ENCODE data around the gene UQCC2.
A peak's percentile ranks its signal among the peaks of the same experiment; 100 is the strongest.

Gene UQCC2

DNA sequence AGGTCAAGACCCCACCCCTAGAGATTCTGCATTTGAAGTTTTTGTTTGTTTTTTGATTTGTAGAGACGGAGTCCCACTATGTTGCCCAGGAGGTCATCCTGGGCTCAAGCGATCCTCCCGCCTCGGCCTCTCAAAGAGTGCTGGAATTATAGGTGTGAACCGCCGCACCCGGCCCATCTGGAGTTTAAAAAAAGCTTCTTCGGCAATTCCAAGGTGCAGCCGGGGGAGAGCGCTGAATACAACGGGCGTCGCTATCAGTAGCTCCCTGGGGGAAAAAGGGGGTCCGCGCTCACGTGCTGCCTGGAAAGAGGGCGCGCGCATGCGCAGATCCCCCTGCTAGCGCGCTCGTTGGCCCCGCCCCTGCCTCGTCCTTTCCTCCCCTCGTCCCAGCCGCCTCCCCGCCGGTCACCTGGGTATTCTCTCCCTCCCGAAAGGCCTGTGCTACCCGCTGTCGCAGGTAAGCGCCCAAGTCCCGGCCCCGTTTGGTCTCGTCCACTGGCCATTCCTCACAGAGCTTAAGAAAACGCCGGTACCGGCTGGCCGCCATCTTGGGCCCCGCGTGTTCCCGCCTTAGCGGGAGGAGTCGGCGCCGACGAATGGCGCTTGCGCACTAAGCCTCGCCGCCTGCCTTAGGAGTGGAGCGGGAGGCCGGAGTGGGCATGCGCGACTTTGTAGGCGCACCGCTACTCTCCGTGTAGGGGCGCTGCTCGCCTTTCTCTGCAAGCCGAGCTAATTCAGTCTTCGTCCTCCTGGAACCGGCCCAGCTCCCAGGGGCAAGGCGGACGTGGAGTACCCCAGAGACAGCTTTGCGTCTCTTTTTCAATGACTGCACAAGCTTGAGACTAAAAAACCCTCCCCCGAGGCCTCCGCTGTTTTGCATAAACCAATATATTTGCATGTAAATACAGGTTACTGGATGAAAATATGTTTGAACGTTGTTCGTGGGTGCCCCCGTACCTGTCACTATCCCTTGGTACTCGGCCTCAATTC, at the start of gene UQCC2:
TSS of gene UQCC2 (minus strand) at position 561 of the 990 bp plus-strand sequence. CDS start at position 547, 14 bp downstream.
- peak; percentile 96 for DNase-seq

DNA sequence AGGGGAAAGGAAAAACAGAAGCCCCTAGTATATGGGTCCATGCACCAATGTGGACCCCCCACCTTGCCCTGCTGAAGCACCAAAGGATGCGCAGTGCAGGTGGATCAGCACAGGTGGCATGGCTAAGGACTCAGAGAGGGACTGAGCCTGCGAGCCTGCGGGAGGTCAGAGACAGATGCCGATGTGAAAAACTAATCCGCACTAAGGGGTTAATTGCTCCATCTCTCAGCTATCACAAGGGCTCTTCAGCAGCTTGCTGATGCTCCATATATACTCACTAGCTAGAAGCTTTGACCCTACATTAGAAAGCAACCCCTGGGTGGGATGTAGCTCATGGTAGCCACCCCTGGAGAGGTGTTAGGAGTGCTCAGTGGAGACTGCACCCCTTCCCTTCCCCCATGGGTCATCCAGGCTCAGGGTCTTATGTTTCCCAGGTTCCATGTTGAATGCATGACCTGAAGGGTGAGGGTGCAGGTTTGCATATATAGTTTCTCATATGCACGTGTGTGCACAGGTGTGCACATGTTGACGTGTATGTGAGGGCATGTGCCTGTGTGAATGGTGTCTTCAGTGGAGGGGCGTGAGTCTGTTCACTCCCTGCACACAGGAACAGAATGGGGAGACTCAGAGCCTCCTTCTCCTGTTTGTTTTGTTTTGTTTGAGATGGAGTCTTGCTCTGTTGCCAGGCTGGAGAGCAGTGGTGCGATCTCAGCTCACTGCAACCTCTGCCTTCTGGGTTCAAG, 48.6 kb upstream of the UQCC2 start:
- DNase-seq = no peak

DNA sequence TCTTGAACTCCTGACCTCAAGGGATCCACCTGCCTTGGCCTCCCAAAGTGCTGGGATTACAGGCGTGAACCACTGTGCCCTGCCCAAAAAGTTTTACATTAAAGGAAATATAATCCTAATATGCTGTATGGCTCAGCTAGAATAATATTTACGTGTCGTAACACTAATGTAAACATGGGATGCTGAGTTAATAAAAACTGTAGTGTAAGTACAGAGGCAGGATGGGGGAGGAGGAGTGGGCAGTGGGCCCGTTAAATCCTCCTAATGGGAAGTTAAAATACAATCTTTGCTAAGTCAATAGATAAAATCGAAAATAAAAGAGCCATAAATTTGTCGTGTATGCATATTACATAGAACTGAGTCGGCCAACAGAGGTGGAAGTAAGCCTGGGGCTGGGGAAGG, 47.3 kb upstream of the UQCC2 start:
- DNase-seq = no peak

DNA sequence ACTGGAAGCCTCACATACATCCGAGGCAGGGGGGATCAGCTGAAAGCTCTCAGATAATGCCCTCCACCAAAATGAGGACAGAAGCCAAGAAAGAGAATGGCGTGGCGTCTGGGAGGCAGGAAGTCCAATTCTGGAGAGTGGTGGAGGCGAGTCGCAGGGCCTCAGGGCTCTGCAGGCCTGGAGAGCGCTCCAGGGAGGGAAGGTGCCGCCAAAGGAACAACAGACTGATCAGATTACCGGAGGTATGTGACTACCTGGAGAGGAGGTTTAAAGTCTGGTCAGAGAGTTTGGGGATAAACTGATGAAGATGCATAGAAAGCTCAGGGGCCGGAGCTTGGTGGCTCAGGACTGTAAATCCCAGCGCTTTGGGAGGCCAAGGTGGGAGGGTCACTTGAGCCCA, 46.4 kb upstream of the UQCC2 start:
- DNase-seq = no peak

DNA sequence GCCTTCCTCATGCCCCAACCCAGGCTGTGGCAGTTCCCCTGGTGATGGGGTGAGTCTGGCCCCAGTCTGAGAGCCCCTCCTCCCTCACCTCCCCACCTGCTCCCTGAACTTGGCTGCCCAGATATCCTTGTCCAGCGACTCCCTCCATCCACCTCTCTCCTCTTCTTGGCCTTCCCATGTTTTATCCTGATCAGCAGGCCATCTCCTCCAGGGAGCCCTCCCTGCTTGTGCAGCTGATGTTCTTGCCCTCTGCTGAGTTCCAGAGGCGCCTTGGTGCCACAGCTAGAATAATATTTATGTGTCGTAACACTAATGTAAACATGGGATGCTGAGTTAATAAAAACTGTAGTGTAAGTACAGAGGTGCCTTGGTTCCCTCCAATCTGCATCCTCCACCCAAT, 45.6 kb upstream of the UQCC2 start:
- no peak for DNase-seq

DNA sequence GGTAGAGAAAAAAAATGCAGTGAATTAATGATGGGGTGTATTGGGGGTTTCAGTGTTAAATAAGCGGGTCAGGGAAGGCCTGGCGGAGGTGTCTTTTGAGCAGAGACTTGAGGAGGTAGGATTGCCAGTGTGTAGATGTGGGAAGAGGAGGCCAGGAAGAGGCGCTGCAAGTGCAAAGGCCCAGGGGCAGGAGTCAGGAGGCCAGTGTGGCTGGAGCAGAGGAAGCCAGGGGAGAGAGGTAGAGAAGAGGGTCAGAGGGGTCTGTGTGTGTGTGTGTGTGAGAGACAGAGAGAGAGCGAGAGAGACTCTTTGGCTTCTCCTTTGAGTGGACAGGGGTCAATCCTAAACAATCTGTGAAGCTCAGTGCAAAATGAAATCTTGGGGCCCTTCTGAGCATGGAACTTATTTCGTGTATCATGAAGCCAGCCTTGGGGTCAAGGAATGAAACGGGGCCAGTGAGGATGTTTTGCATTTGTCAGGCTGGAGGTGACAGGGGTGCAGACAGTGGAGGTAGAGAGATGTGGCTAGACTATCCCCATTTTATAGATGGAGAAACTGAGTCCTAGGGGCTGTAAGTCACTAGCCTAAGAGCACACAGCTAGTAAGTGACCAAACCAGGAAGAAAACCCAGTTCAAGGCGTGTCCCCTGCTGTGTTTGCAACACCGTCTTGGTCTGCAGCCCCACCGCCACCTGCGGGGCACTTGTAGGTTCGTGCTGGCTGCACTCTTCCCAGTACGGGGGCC, 44.9 kb upstream of the UQCC2 start:
- no peak for DNase-seq

DNA sequence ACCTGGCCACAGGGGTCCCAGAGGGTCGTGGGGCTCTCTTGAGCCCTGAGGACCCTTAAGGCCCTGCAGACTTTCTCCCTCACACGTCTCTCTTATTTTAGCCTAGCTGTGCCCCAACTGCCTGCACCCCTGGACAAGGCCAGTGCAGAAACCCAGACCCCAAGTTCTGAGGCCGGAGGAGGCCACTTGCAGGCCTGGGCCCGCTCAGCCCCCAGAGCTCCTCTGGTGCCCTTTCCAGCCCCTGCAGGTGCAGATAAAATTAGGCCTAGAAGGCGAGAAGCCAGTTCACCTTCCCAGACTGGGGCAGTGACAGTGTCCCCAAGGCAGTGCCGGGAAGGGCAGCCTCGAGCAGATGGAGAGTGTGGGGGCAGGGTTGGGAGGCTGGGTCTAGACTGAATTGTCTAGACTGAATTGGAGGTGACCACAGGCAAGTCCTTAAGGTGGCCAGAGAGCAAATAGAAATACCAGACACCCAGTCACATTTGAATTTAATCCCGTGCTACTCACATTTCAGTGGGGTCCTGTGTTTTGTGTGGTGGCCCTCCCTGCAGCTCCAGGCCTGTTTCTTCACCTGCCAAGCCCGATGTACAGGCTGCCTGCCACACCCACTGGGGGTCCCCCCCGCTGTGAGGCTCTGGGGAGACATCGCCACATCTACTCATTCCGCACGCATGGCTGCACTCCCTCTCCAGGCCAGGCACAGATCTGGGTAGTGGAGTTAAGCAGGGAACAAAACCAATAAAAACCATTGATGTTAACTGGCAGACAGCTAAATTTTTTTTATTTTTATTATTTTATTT, 43.8 kb upstream of the UQCC2 start:
- DNase-seq = no peak

DNA sequence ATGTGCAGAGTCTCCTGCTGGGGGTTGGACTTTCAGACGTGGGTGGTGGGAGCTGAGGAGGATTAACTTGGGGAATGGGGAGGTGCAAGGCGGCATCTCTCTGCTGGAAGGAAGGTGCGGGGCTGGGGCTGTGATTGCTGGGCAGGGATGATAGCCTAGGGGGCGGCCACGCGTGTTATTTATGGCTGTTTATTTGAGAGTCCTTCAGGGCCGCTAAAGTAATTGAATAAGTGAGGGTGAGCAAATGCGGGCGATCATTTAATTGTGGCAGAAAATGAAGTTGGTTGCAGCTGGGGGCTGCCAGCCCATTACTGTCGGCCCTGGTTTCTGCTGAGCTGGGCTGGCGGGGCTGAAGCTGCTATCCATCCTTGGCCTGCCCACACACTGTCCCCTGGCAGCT, 42.7 kb upstream of the UQCC2 start:
- DNase-seq = no peak

DNA sequence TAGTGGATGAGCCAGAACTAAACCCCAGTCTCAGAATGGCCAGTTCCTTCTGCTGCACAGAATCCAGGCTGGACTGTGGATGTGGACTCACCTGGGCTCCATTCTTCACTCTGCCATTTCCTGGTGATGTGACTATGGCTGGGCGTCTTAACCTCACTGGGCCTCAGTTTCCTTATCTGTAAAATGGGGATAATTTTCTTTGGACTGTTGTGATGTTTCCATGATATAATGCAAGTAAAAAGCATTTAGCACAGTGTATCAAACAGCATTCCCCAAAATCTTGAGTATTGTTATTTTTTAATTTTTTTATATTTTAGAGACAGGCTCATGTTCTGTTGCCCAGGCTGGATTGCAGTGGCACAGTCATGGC, 41.1 kb upstream of the UQCC2 start:
- no peak for DNase-seq

DNA sequence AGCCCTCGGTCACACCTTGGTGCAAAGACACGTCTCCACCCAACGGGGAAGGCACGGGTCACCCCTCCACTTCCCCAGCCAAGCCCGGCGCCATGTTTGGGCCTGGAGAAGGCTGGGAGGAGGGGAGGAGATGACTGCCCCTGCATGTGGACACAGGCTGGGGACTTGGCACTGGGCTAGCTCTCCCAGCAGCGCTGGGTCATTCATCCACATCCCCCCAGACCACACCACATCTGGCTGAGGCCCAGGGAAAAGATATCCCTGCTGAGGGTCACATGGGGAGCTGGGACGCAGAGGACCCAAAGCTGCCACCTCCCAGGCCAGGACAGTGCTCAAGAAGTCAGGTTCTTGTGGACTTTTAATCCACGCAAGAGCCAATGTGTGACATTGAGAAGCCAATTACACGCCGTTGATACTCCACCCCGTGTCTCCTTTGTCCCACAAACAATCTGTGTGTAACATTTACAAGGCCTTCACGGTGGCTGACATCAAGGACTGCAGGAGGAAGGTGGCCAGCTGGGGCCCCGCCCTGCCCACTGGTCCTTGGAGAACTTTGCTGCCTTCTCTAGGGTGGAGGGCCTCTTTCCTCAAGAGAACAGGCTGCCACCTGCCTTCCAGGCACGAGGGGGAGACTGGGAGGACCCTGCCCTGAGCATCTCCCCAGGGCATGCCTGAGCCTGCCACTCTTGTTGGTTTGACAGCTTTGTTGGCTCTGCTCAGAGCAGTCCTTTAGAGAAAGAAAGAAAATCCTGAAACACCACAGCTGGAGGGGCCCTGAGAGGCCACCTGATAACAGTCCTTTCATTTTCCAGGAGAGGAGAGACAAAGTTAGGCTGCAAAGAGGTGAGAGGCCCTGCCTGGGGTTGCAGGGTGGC, 40.5 kb upstream of the UQCC2 start:
- DNase-seq = no peak

DNA sequence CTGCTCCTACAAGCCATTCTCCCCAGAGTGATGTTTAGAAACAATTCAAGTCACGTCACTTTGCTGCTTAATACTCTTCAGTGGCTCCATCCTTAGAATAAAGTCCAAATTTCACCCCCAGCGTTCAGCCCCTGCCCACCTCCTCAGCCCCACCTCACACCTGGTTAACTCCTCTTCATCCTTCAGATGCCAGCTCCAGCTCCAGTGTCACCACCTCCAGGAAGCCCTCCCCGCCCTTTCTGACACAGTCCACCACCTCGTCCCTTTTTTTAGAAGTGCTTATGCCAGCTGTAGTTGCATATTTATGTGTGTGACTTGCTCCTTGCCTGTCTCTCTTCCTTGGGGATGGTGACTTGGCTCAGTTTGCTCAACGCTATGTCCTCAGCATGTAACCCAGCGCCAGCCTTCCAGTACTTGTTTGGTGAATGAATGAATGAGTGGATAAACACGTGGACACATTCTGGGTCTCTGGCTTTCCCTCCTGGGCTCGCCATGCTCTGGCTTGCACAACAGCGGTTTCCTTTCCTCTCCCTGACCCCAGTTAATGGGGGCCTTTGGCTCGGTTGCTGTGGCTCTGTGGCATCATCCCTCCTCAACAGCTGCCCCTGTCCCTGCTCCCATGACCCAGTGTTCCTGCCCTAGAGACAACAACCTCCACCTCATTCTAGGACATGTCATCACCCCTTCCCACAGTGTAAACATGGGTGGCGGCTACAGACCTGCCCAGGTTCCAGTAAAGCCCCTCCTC, 38.9 kb upstream of the UQCC2 start:
- no peak for DNase-seq

DNA sequence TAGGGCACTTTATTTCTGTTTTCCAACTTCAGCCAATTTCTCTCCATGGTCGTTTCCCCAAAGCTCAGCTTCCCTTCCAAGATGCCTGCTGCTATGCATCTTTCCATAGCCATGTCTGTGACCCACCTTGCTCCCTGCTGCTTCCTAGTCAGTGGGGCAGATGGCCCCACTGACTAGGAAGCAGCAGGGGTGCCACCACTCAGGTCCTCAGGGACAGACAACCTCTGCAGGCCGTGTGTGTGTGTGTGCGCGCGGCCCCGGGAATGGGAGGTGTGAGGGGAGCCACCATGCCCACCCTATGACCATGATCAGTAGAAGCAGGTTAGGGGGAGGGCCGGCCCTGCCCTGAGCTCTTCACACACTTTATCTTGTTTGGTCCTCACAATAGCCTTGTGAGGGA, 37.9 kb upstream of the UQCC2 start:
- DNase-seq = no peak

DNA sequence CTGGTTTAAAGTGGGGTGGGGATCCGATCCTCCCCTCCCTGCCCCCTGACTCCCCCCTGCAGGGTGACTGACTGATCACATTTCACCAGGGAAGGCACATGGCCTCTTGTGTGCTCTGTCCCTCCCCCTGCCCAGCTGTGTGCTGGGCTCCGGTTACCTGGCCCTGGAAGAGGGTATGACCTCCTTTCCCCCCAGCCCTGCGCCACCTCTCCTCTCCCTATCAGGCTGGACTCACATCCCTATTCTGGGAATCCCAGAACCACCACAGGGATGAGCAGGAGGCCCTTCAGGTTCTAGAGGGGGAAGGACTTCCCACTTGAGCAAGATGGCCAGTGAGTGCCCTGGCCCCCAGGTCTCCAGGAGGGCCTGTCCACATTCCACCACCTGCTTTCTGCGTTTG, 37.3 kb upstream of the UQCC2 start:
- no peak for DNase-seq

DNA sequence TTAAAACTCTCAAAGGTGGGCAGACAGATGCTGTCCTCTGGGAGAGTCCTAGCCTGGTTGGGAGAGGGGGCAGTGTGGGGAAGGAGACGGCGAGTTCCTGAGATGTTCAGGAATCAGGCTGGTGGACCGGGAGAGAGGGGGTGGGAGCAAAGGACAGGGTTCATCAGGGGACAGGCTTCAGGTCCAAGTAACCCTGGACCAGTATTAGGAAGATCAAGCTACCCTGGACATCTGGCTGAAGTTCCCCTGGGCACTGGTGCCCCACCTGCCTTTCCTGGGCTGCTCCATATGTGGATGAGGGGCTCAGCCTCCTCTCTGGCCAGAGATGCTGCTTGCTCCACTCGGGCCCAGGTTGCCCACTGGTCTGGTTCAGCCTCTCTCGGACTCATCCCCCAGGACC, 36.3 kb upstream of the UQCC2 start:
- no peak for DNase-seq

DNA sequence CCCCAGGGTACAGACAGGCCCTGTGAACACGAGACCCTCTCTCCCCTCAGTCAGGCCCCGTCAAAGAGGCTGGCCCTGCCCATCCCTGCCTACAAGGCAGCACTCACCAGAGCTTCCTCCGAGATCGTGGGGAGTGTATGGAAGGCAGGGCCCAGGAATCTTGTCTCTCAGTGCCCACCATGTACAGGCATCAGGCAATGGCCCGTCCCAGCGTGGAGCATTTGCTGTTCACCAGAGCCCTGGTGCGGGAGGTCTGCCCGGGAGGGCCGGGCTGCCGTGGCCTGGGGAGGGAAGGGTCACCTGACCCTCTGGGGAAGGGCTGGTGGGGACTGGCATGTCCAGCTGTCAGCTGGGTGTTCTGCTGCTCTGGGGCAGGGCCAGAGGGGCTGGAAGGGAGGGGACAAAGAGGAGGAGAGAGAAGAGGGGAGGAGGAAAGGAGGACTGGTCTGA, 35.2 kb upstream of the UQCC2 start, which contains the start of gene IP6K3:
TSS of gene IP6K3 (minus strand) at position 255 of the 450 bp plus-strand sequence. CDS start 11,429 bp downstream, outside the sequence.
- no peak for DNase-seq

DNA sequence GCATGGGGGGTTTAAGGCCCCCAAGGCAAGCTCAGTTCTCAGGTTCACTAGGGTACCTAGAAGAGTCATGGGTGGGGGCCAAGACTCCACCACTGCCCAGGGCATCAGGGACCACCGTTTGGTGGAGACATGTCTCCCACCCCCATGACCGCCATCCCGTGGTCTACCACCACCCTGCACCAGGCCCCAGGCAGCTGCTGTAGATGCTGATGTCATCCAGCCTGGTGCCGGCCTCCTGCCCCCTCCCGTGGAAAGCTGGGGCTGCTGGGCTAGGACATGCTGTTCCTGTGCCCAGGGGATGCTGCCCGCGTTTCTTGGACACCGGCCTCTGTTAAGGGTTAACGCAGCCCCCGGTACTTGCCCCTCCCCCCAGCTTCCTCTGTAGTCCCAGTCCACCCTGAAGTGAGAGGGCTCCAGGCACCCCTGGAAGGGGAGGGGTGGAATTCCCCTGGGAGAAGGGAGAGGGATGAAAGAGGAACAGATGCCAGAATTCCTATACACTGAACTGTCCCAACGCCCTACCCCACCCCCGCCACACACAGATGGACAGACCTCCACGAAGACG, 34.6 kb upstream of the UQCC2 start:
- no peak for DNase-seq

DNA sequence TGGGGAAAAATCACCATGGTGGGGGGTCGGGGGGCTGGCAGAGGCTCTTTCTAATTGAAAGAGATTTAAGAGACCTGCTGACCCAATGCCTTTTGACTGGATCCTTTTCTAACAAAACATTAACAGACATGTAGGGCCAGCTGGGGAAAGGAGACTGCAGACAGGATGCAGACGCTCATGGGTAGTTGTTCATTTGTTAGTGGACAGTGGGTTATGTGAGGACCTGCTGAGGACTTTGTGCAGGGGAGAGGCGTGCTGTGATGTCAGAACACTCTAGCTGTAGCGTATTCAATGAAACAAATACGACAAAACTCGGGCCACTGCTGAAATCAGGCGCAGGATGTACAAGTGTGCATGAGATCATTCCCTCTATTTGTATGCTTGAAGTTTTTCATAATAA, 34.0 kb upstream of the UQCC2 start:
- DNase-seq = no peak

DNA sequence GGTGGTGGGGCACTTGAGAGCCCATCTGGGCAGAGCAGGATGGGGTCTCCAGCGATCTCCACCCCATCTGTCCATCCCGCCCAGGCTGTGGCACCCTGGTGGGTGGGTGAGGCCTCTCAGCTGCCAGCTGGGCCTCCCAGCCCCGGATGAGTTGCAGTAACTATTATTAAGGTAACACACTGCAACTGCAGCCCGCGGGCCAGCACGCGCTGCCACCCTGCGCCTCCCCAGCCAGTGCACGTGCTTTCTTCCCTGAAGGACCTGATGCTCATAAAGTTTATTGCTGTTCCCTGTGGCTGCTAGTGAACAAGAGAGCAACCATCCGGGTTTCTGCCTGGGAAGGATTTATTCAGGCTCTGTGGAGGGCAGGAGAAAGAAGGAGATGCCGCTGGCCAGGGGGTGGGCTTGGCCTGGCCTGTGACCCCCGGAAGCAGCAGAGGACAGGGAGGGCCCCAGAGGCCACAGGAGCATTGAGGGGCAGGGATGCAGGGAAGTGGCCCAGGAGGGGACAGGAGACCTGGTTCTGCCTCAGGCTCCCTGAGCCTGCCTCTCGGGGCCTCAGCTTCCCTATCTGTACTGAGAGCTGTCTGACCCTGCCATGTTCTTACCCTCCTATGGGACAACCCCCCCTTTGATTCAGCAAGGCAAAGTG, 33.5 kb upstream of the UQCC2 start:
- DNase-seq = no peak

All from activated CD4-positive, alpha-beta T cell treated with anti-CD3 and anti-CD28 coated beads, Interleukin-2, amount 50 U/mL, for 48 hours (primary cell).